Renal pelvis (tissue), 4 donors: Measurements from ENCODE around the gene TULP4. TPM values are rescaled to one million over a fixed set of nuclear protein-coding genes. Genes with fewer than 3 reads are reported as not detected.
A peak's percentile ranks its signal among the peaks of the same experiment; 100 is the strongest.
"Not testable (repeated sequence)": the region's sequence is repeated elsewhere in the genome, so short reads cannot be mapped to it uniquely, and the experiment has no call there.

Source experiments
- DNase-seq: peaks from one replicate; pipeline ENCODE4 v3.0.0-alpha.2; 2013
- polyA plus RNA-seq, 3 donors: library from polyadenylated mRNA; unstranded; fragments of 120-200 nt; gene quantifications; one replicate each; pipeline ENCODE4 v1.2.1, GENCODE V29; 2013; ENCODE audit not compliant: insufficient read length in 3 of 3

The TULP4 gene
- polyA plus RNA-seq, 3 donors, result 17.6 to 24.8 (median 23.2) TPM

DNA sequence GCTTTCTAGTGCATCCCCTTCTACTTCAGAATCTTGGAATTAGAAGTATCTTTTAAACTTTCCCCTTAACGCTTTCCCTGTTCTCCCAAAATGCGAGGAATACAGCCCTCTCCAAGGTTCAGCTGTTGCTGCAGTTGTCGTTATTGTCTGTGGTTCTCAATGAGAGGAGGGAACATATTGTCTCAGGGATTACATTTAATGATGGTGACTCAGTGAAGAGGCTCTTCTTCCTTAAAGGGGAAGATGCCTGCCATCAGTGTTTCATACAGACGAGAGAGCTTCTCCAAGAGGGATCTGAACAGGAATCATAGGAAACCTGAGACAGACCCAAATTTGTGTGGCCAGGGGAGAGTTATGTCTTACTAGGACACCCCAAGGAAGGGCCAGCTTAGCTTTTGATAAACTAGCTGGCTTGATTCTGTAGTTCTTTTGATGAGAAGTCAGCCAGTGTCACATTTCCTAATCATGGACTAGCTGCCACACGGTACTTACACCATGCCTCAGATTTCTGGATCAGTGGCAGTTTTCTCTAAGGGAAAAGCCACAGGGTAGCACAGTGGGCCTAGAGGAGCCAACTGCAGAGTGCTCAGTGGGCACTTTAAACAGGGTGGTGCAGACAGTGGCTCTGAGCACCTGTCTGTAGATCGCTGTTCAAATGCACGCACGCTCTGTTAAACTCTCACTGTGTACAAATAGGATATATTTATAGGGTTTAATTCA, 187.9 kb downstream of the TULP4 start:
- no peak for DNase-seq

DNA sequence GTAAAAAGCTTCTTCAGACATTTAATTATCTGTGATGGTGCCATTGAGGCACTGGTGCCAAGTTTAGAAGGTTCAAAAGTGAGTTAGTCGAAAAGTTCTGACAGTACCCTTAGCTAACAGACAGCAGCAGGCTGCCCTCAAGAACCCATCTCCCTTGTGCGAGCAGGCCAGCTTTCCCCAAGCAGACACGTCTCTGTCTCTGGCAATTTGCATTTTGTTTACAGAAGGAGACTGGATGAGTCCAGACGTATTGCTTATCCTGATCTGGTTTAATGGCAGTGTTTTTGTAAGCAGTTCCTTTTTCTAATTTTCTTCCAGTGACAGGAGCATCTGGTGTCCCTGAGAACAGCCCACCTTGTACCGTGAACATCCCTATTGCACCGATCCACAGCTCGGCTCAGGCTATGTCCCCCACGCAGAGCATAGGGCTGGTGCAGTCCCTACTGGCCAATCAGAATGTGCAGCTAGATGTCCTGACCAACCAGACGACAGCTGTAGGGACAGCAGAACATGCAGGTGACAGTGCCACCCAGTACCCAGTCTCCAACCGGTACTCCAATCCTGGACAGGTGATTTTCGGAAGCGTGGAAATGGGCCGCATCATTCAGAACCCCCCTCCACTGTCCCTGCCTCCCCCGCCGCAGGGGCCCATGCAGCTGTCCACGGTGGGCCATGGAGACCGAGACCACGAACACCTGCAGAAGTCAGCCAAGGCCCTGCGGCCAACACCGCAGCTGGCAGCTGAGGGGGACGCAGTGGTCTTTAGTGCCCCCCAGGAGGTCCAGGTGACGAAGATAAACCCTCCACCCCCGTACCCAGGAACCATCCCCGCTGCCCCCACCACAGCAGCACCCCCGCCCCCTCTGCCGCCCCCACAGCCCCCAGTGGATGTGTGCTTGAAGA, 189.3 kb downstream of the TULP4 start:
- no peak for DNase-seq

DNA sequence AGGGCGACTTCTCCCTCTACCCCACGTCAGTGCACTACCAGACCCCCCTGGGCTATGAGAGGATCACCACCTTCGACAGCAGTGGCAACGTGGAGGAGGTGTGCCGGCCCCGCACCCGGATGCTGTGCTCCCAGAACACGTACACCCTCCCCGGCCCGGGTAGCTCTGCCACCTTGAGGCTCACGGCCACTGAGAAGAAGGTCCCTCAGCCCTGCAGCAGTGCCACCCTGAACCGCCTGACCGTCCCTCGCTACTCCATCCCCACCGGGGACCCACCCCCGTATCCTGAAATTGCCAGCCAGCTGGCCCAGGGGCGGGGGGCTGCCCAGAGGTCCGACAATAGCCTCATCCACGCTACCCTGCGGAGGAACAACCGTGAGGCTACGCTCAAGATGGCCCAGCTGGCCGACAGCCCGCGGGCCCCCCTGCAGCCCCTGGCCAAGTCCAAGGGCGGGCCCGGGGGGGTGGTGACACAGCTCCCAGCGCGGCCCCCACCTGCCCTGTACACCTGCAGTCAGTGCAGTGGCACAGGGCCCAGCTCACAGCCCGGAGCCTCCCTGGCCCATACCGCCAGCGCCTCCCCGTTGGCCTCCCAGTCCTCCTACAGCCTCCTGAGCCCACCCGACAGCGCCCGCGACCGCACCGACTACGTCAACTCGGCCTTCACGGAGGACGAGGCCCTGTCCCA, 190.1 kb downstream of the TULP4 start:
- DNase-seq, result no peak

DNA sequence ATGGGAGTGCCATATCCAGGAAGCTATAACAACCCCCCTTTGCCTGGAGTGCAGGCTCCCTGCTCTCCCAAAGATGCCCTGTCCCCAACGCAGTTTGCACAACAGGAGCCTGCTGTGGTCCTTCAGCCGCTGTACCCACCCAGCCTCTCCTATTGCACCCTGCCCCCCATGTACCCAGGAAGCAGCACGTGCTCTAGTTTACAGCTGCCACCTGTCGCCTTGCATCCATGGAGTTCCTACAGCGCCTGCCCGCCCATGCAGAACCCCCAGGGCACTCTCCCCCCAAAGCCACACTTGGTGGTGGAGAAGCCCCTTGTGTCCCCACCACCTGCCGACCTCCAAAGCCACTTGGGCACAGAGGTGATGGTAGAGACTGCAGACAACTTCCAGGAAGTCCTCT, 191.0 kb downstream of the TULP4 start:
- DNase-seq, result no peak

DNA sequence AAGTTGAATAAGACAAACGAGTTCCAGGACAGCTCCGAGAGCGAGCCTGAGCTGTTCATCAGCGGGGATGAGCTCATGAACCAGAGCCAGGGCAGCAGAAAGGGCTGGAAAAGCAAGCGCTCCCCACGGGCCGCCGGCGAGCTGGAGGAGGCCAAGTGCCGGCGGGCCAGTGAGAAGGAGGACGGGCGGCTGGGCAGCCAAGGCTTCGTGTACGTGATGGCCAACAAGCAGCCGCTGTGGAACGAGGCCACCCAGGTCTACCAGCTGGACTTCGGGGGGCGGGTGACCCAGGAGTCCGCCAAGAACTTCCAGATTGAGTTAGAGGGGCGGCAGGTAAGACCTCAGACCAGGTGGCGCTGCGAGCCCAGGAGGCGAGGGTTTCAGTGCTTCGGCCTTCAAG, 191.6 kb downstream of the TULP4 start:
- DNase-seq, result no peak

DNA sequence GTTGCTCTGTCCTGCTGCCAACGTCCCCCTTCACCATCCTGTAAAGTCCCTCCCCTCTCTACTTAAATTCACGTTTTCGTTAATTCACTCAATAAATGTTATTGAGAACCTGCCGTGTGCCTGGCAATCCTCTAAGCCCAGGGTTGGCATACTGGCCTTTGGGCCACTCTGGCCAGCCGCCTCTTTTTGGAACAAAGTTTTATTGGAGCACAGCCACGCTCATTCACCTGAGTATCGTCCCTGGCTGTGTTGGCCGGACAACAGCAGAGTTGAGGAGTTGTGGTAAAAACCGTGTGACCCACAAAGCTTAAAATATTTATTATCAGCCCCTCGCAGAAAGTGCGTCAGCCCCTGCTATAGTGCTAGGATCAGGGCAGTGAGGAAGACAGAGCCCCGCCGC, 192.9 kb downstream of the TULP4 start:
- no peak for DNase-seq

DNA sequence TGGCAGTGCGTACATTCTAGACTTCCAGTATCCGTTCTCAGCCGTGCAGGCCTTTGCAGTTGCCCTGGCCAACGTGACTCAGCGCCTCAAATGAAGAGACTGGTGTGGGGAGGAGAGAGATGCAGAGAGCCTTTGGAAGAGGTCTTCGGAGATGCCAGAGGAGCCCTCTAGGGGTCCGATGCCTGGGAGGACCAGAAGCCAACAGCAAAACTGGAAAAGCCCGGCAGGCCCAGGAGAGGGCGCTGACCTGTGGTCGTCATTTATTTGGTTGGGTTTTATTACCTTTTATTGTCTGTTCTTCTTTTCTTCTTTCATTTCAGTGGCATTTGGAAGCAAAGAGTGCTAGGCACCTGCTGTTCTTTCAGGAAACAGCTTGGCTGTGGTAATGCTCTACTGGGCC, 194.3 kb downstream of the TULP4 start:
- DNase-seq, result no peak

DNA sequence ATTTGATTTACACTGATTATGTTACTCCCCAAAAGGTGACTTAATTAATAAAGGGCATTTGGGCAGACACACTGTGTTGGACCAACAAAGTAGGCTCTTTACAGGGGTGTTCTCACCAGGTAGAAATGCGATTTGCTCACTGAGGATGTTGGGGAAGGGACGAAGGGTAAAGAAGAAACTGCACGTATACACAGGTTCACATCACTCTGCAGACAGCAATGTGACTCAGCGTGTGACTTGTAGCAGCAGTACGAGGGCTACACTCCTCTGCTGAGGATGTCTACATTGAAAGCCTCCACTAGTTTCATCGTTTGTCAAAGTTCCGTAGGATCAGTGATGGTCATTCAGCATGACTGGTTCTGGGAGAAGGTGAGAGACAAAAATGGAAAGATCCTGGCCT, 194.9 kb downstream of the TULP4 start:
- DNase-seq, result no peak

DNA sequence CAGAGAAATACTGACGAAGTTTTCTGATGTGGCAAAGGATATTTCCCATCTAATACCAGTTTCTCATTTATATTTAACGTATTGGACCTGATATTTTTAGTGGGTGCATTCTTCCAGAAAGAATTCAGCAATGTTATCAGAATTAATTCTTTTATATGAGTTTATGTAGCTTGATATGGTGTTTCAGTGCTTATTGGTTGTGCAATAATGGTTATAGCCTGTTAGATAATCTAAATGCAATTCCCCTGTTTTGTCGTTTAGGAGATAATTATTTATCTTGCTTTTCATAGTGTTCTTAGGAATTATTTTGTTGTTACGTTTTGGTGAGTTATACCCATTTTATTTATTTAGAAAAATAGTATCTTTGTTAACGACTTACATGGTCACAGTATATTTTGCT, 196.2 kb downstream of the TULP4 start:
- no peak for DNase-seq

DNA sequence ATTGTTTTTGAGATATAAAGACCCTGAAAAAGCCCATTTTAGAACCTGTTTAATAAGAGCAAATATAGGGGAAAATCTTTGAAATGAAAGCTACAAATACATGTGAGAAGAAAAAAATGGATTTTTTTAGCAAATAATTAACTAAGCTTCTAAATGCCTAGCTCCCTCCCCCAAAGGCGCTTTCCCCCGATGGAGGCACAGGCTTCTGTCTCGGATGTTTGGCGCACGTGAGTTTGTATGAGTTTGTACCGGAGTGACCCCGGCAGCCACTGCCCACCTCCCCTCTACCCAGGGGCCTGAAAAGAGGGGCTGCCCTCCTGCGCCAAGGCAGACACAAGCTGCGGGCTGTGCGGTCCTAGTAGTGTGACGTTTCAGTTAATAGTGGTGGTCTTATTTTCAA, 197.2 kb downstream of the TULP4 start:
- DNase-seq, result no peak

DNA sequence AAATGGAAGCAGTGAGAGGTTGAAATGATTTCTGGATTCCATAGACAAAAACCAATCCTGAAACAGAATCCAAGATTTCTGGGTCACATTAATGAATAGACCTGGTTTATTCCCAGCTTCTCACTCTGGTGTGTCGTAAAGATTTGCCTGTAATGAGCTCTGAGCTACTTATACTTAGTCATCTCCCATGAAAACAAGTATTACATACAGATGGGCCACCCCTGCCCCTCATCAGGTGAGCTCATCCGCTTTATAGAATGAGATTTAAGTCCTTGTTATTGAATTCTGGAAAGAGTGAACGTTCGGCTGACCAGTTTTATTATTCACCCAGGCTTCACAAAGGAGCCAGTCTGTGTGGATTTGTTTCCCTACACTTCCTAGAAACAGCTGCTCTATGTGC, 200.5 kb downstream of the TULP4 start:
- DNase-seq, result no peak

DNA sequence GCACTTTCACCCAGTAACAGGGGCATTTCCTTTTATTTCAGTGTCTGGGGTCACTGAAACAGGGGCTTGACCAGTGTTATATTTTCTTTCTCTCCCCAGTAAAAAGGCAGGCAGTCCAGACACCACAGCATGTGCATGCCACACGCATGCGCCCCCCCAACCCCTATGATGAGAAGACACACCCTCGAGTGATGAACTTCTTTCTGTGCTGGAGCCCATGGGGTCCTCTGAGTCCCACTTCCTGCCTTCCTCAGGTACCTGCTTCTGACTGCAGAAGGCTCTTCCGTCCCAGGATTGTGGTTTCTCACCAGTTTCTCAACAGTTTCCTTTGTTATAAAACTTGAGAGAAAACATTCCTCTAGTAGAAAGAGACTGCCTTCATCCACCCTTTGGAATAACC, 201.9 kb downstream of the TULP4 start:
- DNase-seq, result no peak

DNA sequence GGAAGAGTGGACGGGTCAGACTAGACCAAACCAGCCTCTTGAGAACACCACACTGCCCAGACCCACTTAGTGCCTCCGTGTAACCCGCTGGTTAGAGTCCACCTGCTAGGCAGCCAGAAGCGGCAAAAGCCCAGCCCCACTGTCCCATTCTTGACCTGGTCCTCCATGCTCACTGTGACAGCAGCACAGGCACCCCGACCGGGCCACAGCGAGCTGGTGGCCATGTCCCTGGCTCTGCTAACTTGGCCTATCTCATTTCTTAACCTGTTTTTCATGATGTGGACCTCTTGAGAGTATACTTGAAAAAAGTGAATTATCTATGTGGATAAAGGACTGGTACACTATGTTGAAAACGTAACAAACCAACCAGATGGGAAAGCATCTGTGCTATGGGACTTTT, 202.7 kb downstream of the TULP4 start:
- DNase-seq, result no peak

DNA sequence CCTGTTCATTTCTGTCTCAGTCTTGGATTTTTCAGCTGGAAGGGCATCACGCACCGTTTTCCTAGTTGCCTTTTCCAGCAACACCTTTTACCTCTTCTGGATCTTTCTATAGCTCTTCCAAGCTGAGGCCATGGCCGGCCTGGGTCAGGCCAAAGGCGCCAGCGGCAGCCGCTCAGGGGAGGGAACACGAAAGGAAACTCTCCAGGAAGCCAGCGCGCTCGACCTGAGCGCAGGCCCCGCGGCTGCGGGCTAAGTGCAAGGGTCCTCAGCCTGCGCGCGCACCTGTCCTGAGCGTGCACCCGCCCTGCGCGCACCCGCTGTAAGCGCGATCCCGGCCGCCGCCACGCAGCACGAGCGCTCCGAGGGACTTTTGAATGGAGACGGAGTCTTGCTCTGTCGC, 203.8 kb downstream of the TULP4 start:
- DNase-seq, result peak; percentile 22

DNA sequence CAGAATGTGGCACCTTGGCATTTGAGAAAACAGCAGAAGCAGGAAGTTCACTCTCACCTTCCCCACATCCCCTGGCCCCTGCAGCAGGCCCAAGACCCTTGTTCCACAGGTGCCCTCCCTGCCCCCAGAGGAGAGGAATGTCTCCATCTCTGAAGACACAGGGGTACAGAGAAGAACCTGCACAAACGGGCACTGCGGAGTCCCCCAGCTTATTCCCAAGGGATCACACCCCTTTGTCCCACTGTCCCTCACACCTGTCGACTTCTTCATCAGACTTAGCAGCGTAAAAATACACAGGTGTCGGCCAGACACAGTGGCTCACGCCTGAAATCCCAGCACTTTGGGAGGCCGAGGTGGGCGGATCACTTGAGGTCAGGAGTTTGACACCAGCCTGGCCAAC, 204.8 kb downstream of the TULP4 start:
- DNase-seq, result no peak

DNA sequence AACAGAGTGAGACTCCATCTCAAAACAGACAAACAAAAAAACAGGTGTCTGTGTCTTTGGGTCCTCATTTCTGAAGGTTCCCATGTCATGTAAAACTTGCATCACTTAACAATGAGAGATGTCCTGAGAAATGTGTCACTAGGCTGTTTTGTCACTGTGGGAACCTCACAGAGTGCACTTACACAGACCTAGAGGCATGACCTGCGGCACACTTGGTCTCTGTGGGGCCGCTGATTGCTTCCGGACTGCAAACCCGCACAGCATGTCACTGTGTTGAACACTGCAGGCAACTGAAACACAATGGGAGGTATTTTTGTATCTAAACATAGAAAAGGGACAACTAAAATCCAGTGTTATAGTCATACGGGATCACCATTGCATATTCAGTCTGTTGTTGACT, 205.3 kb downstream of the TULP4 start:
- no peak for DNase-seq

DNA sequence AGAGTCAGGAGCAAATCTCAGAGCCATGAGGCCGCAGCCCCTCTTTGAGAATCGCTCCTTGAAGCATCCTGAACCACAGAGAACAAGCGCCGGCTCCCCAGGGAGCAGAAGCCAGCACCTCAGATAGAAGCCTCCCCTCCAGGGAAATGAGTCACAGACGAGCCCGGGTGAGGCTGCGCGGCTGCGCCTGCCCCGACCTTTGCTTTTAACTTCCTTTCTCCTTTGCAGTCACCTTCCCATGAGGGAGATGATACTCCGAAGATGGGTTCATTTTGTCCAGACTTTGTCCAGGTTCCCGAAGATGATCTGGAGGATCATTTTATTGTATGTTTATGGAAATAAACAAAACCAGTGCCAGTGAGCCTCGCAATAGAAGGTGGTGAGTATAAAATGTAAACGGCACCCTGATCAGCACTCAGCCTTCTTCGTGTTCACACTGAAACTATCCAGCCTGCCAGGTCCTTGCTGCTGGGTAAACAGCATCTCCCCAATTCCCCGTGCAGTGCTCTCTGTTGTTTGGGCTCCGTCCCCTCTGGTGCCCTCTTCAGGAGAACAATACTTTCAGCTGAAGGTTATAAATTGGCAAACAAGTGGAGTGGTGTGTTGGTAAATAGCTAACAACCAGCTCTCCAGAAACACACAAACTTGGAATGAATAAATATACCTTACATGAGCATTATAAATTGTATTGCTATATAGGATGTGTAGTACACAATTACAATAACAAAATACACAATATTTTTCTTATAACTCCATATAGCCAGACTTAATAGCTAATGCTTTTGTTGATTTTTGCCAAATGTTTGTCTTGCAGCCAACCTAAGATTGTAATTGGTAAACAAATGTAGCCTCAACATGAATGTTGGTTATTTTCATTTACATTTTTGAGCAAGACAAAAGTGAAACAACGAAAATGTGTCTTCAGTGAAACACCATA, 206.2 kb downstream of the TULP4 start:
- DNase-seq, result peak; percentile 49

DNA sequence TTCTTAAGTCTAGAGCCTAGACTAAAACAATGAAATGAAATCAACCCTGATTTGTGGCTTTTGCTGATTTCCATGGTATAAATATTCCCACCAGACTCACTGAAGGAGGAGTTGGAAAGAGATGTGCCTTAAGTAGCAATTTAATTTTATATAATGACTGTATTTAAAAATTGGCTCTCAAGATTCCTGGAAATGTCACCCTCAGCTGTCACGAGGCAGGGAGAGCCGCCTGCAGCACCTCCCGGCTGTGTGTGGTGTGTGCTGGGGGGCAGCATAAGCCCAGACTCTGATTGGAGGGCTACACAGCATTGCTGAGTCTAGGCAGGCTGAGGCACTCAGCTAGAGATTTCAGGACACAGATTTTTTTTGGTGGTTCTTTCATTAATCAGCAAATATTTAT, 207.0 kb downstream of the TULP4 start:
- DNase-seq, result no peak

DNA sequence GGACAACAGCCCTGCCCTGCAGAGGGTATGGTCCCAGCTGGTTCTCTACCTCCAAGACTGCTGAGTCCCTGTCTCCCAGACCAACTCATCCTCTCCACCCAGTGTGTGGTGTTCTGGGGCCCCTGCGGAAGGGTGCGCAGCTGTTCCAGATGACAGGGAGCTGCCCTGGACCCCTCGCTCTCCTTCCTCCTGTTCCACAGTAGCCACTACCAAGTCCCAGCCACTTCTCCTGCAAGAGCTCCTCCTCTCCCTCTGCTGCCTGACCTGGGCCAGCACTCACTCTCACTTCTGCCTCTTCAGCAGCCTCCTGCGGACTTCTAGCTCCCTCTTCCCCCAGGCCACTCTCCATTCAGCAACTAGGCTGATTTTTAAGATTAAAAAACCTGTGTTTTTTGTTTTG, 207.5 kb downstream of the TULP4 start:
- DNase-seq, result no peak

DNA sequence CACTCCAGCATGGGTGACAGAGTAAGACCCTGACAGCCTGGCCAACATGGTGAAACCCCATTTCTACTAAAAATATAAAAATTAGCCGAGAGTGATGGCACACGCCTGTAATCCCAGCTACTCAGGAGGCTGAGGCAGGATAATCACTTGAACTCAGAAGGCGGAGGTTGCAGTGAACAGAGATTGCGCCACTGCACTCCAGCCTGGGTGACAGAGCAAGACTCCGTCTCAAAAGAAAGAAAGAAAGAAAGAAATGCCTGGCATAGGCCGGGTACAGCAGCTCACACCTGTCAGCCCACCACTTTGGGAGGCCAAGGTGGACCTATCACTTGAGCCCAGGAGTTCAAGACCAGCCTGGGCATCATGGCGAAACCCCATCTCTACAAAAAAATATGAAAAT, 208.7 kb downstream of the TULP4 start:
- DNase-seq, result not testable (repeated sequence)

DNA sequence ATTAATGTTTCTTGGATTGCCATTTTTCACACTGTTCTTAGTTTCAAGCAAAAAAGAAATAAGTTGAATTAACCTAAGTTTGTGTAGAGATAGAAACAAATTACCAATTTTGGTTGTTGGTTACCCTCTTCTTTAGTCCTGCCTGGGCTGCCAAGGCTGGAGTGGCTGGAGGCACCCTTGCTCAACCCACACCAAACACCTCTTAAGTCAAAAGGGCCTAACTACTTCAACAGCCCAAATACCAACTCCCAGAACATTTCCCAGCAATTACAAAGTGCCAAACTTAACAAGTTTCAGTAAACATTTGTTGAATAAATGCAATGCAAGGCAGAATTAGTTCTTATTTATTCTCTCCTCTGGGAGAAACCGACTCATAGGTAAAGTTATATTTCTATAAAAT, 209.5 kb downstream of the TULP4 start:
- no peak for DNase-seq

DNA sequence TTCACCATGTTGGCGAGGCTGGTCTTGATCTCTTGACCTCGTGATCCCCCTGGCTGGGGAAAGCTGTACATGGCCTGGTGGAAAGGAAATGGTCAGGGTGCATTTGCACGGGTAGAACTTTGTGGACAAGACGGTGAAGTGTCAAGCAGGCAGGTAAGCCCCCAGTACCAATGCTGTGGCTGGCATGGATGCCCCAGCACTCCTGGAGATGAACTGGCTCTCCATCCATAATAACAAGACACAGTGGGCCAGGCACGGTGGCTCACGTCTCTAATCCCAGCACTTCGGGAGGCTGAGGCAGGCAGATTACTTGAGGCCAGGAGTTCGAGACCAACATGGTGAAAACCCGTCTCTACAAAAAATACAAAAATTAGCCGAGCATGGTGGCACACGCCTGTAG, 210.4 kb downstream of the TULP4 start:
- no peak for DNase-seq
